Osteocyte (in vitro differentiated cells): ENCODE data around the gene BANF2. TPM values are rescaled to one million over a fixed set of nuclear protein-coding genes. Genes with fewer than 3 reads are reported as not detected.
"Not testable (repeated sequence)": the region's sequence is repeated elsewhere in the genome, so short reads cannot be mapped to it uniquely, and the experiment has no call there.

Source experiments
- DNase-seq: peaks from one replicate; pipeline ENCODE4 v3.0.0; 2021; ENCODE audit warnings: mixed read lengths; ENCODE audit not compliant: unreplicated experiment; ENCODE audit errors: extremely low spot score
- H3K27ac Mint-ChIP-seq: one replicate; pipeline ENCODE4 v1.8.0; 2021; ENCODE audit warnings: mild to moderate bottlenecking, mixed read lengths; ENCODE audit not compliant: unreplicated experiment
- H3K27me3 Mint-ChIP-seq: one replicate; pipeline ENCODE4 v1.8.0; 2021; ENCODE audit warnings: mixed read lengths; ENCODE audit not compliant: unreplicated experiment
- H3K36me3 Mint-ChIP-seq: one replicate; pipeline ENCODE4 v1.8.0; 2021; ENCODE audit warnings: mixed read lengths; ENCODE audit not compliant: unreplicated experiment
- H3K4me1 Mint-ChIP-seq: one replicate; pipeline ENCODE4 v1.8.0; 2021; ENCODE audit warnings: mixed read lengths; ENCODE audit not compliant: unreplicated experiment
- H3K4me3 Mint-ChIP-seq: one replicate; pipeline ENCODE4 v1.8.0; 2021; ENCODE audit warnings: mild to moderate bottlenecking, moderate library complexity, mixed read lengths; ENCODE audit not compliant: unreplicated experiment
- H3K9me3 Mint-ChIP-seq: one replicate; pipeline ENCODE4 v1.8.0; 2021; ENCODE audit warnings: mixed read lengths; ENCODE audit not compliant: unreplicated experiment
- CTCF ChIP-seq: fragments of 200-600 bp; sonication (generic); IDR thresholded peaks from 2 replicates; pipeline ENCODE4 v1.5.0; 2021; ENCODE audit warnings: antibody characterized with exemption, mild to moderate bottlenecking, moderate library complexity
- total RNA-seq: library from RNA; stranded (reverse); gene quantifications from 2 replicates; pipeline ENCODE4 v1.2.1, GENCODE V29; 2021

The BANF2 gene
- total RNA-seq, 1 donor from 2014 or later, result not detected

GRCh38 chr20:17704589-17705317, 5.0 kb downstream of the BANF2 start:
- Mint-ChIP-seq H3K27me3 (peaks cover 5% of the 10 kb centered on the region), H3K4me1 (no peaks in the 10 kb centered on the region), H3K36me3 (no peaks in the 10 kb centered on the region), H3K27ac (no peak overlapping the region), H3K9me3 (no peaks in the 10 kb centered on the region), H3K4me3 (no peak overlapping the region)
- no peak for TF ChIP-seq CTCF
- no peak for DNase-seq

GRCh38 chr20:17705916-17706315, 6.2 kb downstream of the BANF2 start:
- Mint-ChIP-seq H3K4me1 (peaks cover 7% of the 10 kb centered on the region), H3K27me3 (peaks cover 5% of the 10 kb centered on the region), H3K4me3 (no peak overlapping the region), H3K27ac (no peak overlapping the region), H3K36me3 (no peaks in the 10 kb centered on the region), H3K9me3 (no peaks in the 10 kb centered on the region)
- DNase-seq, result no peak
- TF ChIP-seq CTCF, result no peak

GRCh38 chr20:17706632-17707031, 6.9 kb downstream of the BANF2 start:
- Mint-ChIP-seq H3K27me3 (no peaks in the 10 kb centered on the region), H3K9me3 (no peaks in the 10 kb centered on the region), H3K4me1 (peaks cover 12% of the 10 kb centered on the region), H3K4me3 (no peak overlapping the region), H3K27ac (no peak overlapping the region), H3K36me3 (no peaks in the 10 kb centered on the region)
- no peak for DNase-seq
- TF ChIP-seq CTCF, result no peak

GRCh38 chr20:17707951-17708350, 8.2 kb downstream of the BANF2 start:
- not testable (repeated sequence) for H3K4me3 Mint-ChIP-seq, H3K27me3 Mint-ChIP-seq, H3K9me3 Mint-ChIP-seq, H3K36me3 Mint-ChIP-seq, DNase-seq, H3K27ac Mint-ChIP-seq
- H3K4me1 Mint-ChIP-seq, result peaks cover 14% of the 10 kb centered on the region

GRCh38 chr20:17708675-17709360, 9.1 kb downstream of the BANF2 start:
- Mint-ChIP-seq H3K9me3 (no peaks in the 10 kb centered on the region), H3K36me3 (no peaks in the 10 kb centered on the region), H3K4me1 (peaks cover 14% of the 10 kb centered on the region), H3K27me3 (peaks cover 3% of the 10 kb centered on the region), H3K4me3 (no peak overlapping the region), H3K27ac (no peak overlapping the region)
- no peak for DNase-seq
- no peak for TF ChIP-seq CTCF
